DOHH2 (cell line): ENCODE data around the gene STOML1.

Experiments
- CTCF ChIP-seq: fragments of 200-600 bp; sonication (generic); IDR thresholded peaks from one replicate; pipeline ENCODE4 v1.5.1; 2014; ENCODE audit warnings: antibody characterized with exemption, mild to moderate bottlenecking, low read depth, low read length; ENCODE audit not compliant: poor library complexity, severe bottlenecking
- EZH2phosphoT487 ChIP-seq: fragments of 200-600 bp; sonication (generic); IDR thresholded peaks from 2 replicates; pipeline ENCODE4 v1.6.1; 2017; ENCODE audit warnings: borderline replicate concordance, mild to moderate bottlenecking, antibody characterized with exemption, low read length, moderate library complexity, mixed read lengths

GRCh38 chr15:73936588-73937290 lies 55.4 kb downstream of the STOML1 start:
- TF ChIP-seq EZH2phosphoT487 (no peak), CTCF (no peak)
